Activated naive CD8-positive, alpha-beta T cell (primary cell): Measurements from ENCODE around the gene ACSF3.

Source experiments
- H3K27ac Mint-ChIP-seq: one replicate; pipeline ENCODE4 v1.8.0; 2021; ENCODE audit warnings: mixed read lengths
- H3K27me3 Mint-ChIP-seq: one replicate; pipeline ENCODE4 v1.8.0; 2021; ENCODE audit warnings: mixed read lengths
- H3K36me3 Mint-ChIP-seq: one replicate; pipeline ENCODE4 v1.8.0; 2021; ENCODE audit warnings: mixed read lengths
- H3K4me1 Mint-ChIP-seq: one replicate; pipeline ENCODE4 v1.8.0; 2021; ENCODE audit warnings: low read depth, mixed read lengths
- H3K4me3 Mint-ChIP-seq: one replicate; pipeline ENCODE4 v1.8.0; 2021; ENCODE audit warnings: mild to moderate bottlenecking, mixed read lengths
- H3K9me3 Mint-ChIP-seq: one replicate; pipeline ENCODE4 v1.8.0; 2021; ENCODE audit warnings: low read depth, mixed read lengths

ACSF3 gene

GRCh38 chr16:89093602-89094251 is at the start of gene ACSF3:
Gene ACSF3, plus strand, starts transcription at chr16:89093852. Its CDS starts 6,830 bp downstream, at chr16:89100682.
- Mint-ChIP-seq H3K27me3 (no peaks in the 10 kb centered on the region), H3K9me3 (no peaks in the 10 kb centered on the region), H3K4me3 (peak within 1 kb of the TSS; percentile 94), H3K27ac (peak within 1 kb of the TSS; percentile 96), H3K36me3 (no peaks in the 10 kb centered on the region), H3K4me1 (peaks cover 48% of the 10 kb centered on the region)

DNA sequence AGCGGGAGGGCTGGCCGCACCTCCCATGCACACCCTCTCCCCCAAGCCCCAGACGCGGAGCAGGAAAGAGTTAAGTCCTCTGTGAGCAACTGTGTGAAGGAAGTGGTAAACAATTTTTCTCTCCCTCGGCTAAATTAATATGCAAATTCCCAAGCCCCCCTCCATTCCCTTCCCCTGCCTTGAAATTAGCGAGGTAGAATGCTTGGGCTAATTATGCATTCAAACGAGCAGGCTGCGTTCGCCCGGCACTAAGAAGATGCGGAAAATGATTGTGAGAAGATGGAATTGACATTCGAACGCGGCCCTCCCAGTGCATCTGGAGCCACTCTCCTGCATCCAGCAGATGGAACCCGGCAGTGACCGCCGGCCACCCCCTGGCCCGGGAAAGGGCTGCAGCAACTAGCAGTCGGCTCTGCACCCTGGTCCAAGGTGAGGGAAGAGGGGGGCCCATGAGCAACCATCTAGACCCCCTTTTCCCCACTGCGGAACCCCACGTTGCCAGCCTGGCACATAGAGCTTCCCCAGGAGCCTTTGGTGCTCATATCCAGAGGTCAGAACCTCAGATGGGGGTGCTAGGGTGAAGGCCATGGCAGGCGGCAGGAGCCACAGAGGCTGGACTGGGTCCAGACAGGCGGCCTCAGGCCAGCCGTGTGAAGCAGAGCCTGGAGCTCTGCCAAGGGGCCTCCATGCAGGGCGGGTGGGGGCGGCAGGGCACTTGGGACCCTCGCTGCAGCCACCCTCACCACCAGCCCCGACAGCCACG is 49.1 kb upstream of the ACSF3 start:
- Mint-ChIP-seq H3K4me1 (no peaks in the 10 kb centered on the region), H3K4me3 (no peak overlapping the region), H3K9me3 (no peaks in the 10 kb centered on the region), H3K36me3 (no peaks in the 10 kb centered on the region), H3K27ac (no peak overlapping the region), H3K27me3 (no peaks in the 10 kb centered on the region)

DNA sequence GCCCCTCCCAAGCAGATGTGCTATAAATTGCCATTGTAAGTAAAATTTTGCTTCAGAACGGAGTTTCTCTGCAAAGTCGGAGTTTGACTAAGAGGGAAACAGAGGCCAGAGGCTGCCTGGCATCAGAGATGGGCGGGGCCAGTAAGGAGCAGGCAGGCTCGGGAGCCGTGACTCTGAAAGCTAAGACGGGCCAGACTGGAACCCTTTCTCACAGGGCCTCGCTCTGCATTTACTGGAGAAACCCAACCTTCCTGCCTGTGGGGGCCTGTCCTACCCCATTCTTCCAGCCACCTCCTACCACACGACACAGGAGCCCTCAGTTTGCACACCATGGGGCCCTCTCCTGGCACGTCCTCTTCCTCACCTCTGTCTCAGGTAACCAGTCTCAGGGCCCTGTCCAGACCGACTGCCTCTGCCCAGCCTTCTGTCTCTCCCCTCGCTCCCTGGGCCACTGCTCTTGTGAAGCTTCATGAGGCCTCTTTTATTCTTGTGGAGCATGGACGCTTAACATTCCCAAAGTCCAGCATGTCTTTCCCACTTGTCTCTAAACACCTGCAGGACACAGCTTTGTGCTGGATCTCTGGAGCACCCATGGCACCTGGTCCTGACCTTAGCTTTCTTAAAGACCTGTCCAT is 48.4 kb upstream of the ACSF3 start:
- H3K27ac Mint-ChIP-seq: no peak overlapping the region

GRCh38 chr16:89045881-89046280 is 47.8 kb upstream of the ACSF3 start:
- H3K27me3 Mint-ChIP-seq: no peaks in the 10 kb centered on the region
- H3K4me1 Mint-ChIP-seq: no peaks in the 10 kb centered on the region
- H3K27ac Mint-ChIP-seq: no peak overlapping the region
- no peak overlapping the region for H3K4me3 Mint-ChIP-seq
- no peaks in the 10 kb centered on the region for H3K9me3 Mint-ChIP-seq
- H3K36me3 Mint-ChIP-seq: no peaks in the 10 kb centered on the region

More for the DNA sequence above, 48.4 kb upstream of the ACSF3 start:
- Mint-ChIP-seq H3K9me3 (no peaks in the 10 kb centered on the region), H3K27me3 (no peaks in the 10 kb centered on the region), H3K36me3 (no peaks in the 10 kb centered on the region), H3K4me3 (no peak overlapping the region), H3K4me1 (no peaks in the 10 kb centered on the region)

DNA sequence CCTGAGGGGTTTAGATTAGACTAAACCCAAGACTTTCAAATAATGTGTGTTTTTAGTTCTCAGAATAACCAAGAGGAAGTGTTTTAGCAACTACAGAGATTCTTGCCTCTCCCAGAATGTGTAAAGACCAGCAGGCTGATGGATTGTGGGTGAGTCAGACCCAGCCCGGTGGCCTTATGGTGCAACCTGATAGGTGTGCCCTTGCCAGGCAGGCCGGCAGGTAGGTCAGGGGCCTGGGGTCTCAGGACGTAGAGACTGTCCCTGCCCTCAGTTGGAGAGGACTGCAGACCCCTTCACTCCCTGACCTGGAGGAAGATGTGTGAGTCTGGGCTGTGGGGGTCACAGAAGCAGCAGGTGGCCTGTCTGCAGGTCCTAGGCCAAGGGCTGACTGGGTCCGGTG is 47.2 kb upstream of the ACSF3 start:
- Mint-ChIP-seq H3K4me1 (no peaks in the 10 kb centered on the region), H3K4me3 (no peak overlapping the region), H3K9me3 (no peaks in the 10 kb centered on the region), H3K27ac (no peak overlapping the region), H3K36me3 (no peaks in the 10 kb centered on the region), H3K27me3 (no peaks in the 10 kb centered on the region)

- Mint-ChIP-seq H3K27ac (no peak overlapping the region), H3K36me3 (no peaks in the 10 kb centered on the region), H3K4me3 (no peak overlapping the region), H3K9me3 (no peaks in the 10 kb centered on the region), H3K4me1 (no peaks in the 10 kb centered on the region), H3K27me3 (no peaks in the 10 kb centered on the region)
These were observed 46.1 kb upstream of the ACSF3 start for GRCh38 chr16:89047331-89048089.

DNA sequence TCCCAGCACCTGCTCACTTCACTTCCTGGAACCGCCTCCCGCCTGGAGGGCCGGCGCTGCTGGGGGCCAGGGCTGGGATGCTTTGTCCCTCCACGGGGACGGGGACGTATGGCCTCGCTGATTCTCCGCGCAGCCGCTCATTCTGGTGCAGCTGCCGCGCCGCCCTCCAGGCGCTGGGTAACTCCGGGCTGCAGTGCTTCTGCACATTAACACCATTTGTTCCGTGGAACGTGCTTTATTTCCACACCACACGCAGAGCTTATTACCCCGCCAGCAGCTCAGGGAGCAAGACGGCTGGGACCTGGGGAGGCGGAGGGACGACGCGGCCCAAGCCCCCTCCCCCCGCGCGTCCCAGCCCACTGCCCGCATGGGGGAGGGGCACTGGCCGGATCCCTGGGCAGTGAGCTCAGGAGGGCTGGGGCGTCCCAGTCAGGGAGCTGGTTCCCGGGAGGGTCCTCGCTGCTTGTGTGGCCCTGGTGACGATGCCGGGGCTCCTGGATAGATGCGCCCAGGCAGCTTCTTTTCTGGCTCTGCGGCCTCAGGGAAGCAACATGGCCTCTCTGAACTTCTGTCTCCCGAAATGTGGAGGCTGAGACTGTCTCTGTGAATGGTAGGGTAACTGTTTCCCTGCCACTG is 45.4 kb upstream of the ACSF3 start:
- no peaks in the 10 kb centered on the region for H3K27me3 Mint-ChIP-seq
- H3K4me3 Mint-ChIP-seq: no peak overlapping the region
- no peaks in the 10 kb centered on the region for H3K9me3 Mint-ChIP-seq
- H3K27ac Mint-ChIP-seq: no peak overlapping the region
- H3K4me1 Mint-ChIP-seq: peaks cover 1% of the 10 kb centered on the region
- no peaks in the 10 kb centered on the region for H3K36me3 Mint-ChIP-seq

- no peak overlapping the region for H3K27ac Mint-ChIP-seq
- no peak overlapping the region for H3K4me3 Mint-ChIP-seq
- no peaks in the 10 kb centered on the region for H3K36me3 Mint-ChIP-seq
- H3K4me1 Mint-ChIP-seq: peaks cover 1% of the 10 kb centered on the region
- no peaks in the 10 kb centered on the region for H3K9me3 Mint-ChIP-seq
- no peaks in the 10 kb centered on the region for H3K27me3 Mint-ChIP-seq
These were observed 44.7 kb upstream of the ACSF3 start for GRCh38 chr16:89048871-89049422.

- H3K27ac Mint-ChIP-seq: no peak overlapping the region
- no peak overlapping the region for H3K4me3 Mint-ChIP-seq
- no peaks in the 10 kb centered on the region for H3K27me3 Mint-ChIP-seq
- H3K4me1 Mint-ChIP-seq: peaks cover 1% of the 10 kb centered on the region
- no peaks in the 10 kb centered on the region for H3K36me3 Mint-ChIP-seq
- H3K9me3 Mint-ChIP-seq: no peaks in the 10 kb centered on the region
These were observed 44.1 kb upstream of the ACSF3 start for GRCh38 chr16:89049484-89050118.

- no peaks in the 10 kb centered on the region for H3K9me3 Mint-ChIP-seq
- H3K27me3 Mint-ChIP-seq: no peaks in the 10 kb centered on the region
- H3K4me3 Mint-ChIP-seq: no peak overlapping the region
- no peak overlapping the region for H3K27ac Mint-ChIP-seq
- no peaks in the 10 kb centered on the region for H3K36me3 Mint-ChIP-seq
- H3K4me1 Mint-ChIP-seq: peaks cover 1% of the 10 kb centered on the region
These were observed 43.4 kb upstream of the ACSF3 start for GRCh38 chr16:89050119-89050867.

GRCh38 chr16:89050868-89051311 is 42.8 kb upstream of the ACSF3 start:
- Mint-ChIP-seq H3K27me3 (no peaks in the 10 kb centered on the region), H3K9me3 (no peaks in the 10 kb centered on the region), H3K27ac (no peak overlapping the region), H3K4me1 (peaks cover 1% of the 10 kb centered on the region), H3K4me3 (no peak overlapping the region), H3K36me3 (no peaks in the 10 kb centered on the region)

- no peaks in the 10 kb centered on the region for H3K27me3 Mint-ChIP-seq
- H3K36me3 Mint-ChIP-seq: no peaks in the 10 kb centered on the region
- H3K4me3 Mint-ChIP-seq: no peak overlapping the region
- no peak overlapping the region for H3K27ac Mint-ChIP-seq
- H3K4me1 Mint-ChIP-seq: peaks cover 1% of the 10 kb centered on the region
- no peaks in the 10 kb centered on the region for H3K9me3 Mint-ChIP-seq
These were observed 42.0 kb upstream of the ACSF3 start for GRCh38 chr16:89051521-89052166.
